ENCODE measurements around the gene ARHGEF28. TPM values are rescaled to one million over a fixed set of nuclear protein-coding genes. Genes with fewer than 3 reads are reported as not detected.
A peak's percentile ranks its signal among the peaks of the same experiment; 100 is the strongest.

ARHGEF28 gene
- total and polyA plus RNA-seq, 2 of the 4 experiments (the other 2 are of a cell fraction) = 3.6 to 16.0 TPM

GRCh38 chr5:73620334-73620687 lies 5.7 kb upstream of the ARHGEF28 start:
- in situ Hi-C loops (cut with MboI; ENCODE audit: low sequenced_read_pairs) = no loop called here
- Histone ChIP-seq H3K9me3 (ENCODE audit: control insufficient read depth, insufficient read depth, low read length) (no peaks in the 10 kb centered on the region), H2BK120ac (ENCODE audit: low read depth, low read length) (no peak overlapping the region), H4K5ac (ENCODE audit: low read depth, low read length) (no peak overlapping the region), H3K23ac (ENCODE audit: low read depth, low read length) (no peak overlapping the region), H3K79me1 (ENCODE audit: low read depth in 1 of 2, low read length in 2 of 2) (0 out of 4 replicates have a peak, but pooled peaks cover 0 to 1% of the 10 kb centered on the region in 2 experiments), H3K9ac (ENCODE audit: low read depth, low read length) (no peak overlapping the region), H4K20me1 (ENCODE audit: insufficient read depth, low read length) (no peaks in the 10 kb centered on the region), H3K18ac (ENCODE audit: low read depth, low read length) (no peak overlapping the region), H2BK20ac (ENCODE audit: low read depth, low read length) (no peak overlapping the region), H2AK9ac (replicated peaks; ENCODE audit: low read depth, low read length, poor library complexity) (no peak overlapping the region), H3K9me1 (ENCODE audit: insufficient read depth, low read length) (peaks cover 3% of the 10 kb centered on the region; the same call in 1 of the 2 replicates), H2AFZ (replicated peaks; ENCODE audit: low read length, poor library complexity) (no peak overlapping the region), H3K4ac (ENCODE audit: low read depth, low read length) (no peak overlapping the region), H3K4me3 (ENCODE audit: insufficient read depth, low read depth, low read length) (no peak overlapping the region), H3K27ac (ENCODE audit: insufficient read depth, low read length) (no peak overlapping the region), H3K4me1 (ENCODE audit: control insufficient read depth, insufficient read depth, low read length) (peaks cover 1% of the 10 kb centered on the region; the same call in 1 of the 2 replicates), H3K36me3 (ENCODE audit: control insufficient read depth, insufficient read depth, low read length) (no peaks in the 10 kb centered on the region), H3K14ac (replicated peaks; ENCODE audit: low read depth, low read length) (no peak overlapping the region), H2BK15ac (ENCODE audit: low read depth, low read length) (no peak overlapping the region), H2AK5ac (ENCODE audit: low read depth, low read length) (no peak overlapping the region), H3K4me2 (ENCODE audit: low read depth, low read length) (no peak overlapping the region), H3K27me3 (ENCODE audit: control insufficient read depth, insufficient read depth, low read length) (no peaks in the 10 kb centered on the region), H4K8ac (ENCODE audit: low read depth in 2 of 2, low read length in 2 of 2) (no peak overlapping the region), H4K91ac (ENCODE audit: insufficient read depth, low read depth, low read length) (no peak overlapping the region), H2BK5ac (ENCODE audit: low read depth, low read length, poor library complexity, severe bottlenecking) (no peak overlapping the region), H3K56ac (ENCODE audit: extremely low read depth, insufficient read depth, low read length) (no peak overlapping the region)
- no peak for DNase-seq
- WGBS, 2 experiments (ENCODE audit: extremely low coverage in 2 of 2, insufficient read length in 1 of 2) = 56% methylated on average over 1 of the region's 1 CpG; no CpG with 5 or more reads in 1 of the 2 experiments
- dilution Hi-C loops (cut with HindIII; ENCODE audit: low sequenced_read_pairs, unreplicated experiment) = no loop called here
- TF ChIP-seq MAFK (IDR thresholded peaks at IDR 0.05; ENCODE audit: low read depth, low read length) = peak; percentile 87
- no peak for TF ChIP-seq CTCF (conservative IDR thresholded peaks at IDR 0.05; ENCODE audit: low read depth, low read length)
- intact Hi-C loops (cut with micrococcal nuclease) = no loop called here
- CTCF ChIA-PET = no interaction called here
- BruUV-seq (replicated peaks) = no TSS peak
- POLR2A ChIA-PET (ENCODE audit: unreplicated experiment) = no interaction called here
- ATAC-seq (ENCODE audit: low read depth) = no peak
